GM18909 (cell line): ENCODE measurements around the gene POU3F1.
"Not testable (repeated sequence)": the region's sequence is repeated elsewhere in the genome, so short reads cannot be mapped to it uniquely, and the experiment has no call there.

Source experiments
- ATAC-seq: cut with Tn5 transposase; IDR thresholded peaks from one replicate; pipeline ENCODE4 v1.9.1; 2021; ENCODE audit warnings: mild to moderate bottlenecking; ENCODE audit not compliant: unreplicated experiment, poor library complexity

POU3F1 gene

GRCh38 chr1:38051079-38051543 is 4.5 kb upstream of the POU3F1 start:
- ATAC-seq = no peak

DNA sequence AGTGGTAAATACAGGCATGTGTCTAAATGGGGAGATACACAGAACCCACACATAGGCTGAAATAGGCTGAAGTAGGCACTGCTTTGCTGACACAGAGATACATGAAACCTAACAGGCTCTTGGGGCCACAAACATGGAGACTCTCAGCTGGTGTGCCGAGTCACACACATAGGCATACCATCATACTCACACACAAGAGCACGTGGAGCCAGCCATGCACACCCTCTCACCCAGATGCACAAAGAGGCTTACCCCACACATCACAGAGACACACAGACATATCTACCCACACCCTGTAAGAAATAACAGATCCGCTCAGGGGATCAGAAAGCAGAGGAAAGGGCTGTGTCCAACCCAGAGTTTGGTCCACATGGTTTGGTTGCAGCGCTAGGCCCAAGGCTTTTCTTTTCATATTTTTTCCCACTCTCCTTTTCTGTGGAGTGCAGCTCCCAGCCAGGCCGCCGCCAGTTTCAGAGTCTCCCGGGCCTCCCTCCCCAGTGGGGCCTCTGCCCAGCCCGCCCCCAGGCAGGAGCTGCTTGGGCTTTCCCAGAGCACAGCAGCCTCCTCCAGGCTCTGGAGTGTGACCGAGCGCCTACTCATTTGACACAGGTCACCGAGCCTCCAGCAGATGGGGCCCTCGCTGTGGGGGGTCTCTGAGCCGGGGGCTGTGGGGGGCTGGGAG is 3.9 kb upstream of the POU3F1 start:
- ATAC-seq = no peak

DNA sequence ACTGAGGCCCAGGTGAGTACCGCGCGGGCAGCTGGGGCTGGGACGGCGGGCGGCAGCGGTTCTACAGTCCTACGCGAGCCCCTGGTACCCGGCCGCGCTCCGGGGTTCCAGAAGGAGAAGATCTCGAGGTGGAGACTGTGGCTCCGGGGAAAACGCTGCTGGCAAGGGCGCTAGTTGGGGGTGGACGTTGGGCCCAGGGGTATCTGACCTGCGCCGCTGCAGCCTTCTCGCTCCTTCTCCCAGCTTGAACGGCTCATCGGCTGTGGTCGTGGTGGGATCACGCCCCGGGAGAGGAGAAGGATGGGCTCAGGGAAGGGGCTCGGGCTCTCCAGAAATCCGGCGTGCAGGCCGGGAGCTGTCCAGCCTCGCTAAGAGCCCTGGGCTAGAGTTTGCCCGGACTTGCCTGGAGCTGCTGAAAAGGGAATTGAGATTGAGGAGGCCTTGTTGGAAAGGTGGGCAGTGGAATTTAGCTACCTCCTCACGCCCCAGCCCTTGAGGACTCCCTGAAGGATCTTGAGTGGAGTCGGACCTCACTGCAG is 1.1 kb upstream of the POU3F1 start:
- ATAC-seq = no peak

- ATAC-seq = peak; percentile 64
Measured at GRCh38 chr1:38046884-38047602, 450 bp upstream of the POU3F1 start.

DNA sequence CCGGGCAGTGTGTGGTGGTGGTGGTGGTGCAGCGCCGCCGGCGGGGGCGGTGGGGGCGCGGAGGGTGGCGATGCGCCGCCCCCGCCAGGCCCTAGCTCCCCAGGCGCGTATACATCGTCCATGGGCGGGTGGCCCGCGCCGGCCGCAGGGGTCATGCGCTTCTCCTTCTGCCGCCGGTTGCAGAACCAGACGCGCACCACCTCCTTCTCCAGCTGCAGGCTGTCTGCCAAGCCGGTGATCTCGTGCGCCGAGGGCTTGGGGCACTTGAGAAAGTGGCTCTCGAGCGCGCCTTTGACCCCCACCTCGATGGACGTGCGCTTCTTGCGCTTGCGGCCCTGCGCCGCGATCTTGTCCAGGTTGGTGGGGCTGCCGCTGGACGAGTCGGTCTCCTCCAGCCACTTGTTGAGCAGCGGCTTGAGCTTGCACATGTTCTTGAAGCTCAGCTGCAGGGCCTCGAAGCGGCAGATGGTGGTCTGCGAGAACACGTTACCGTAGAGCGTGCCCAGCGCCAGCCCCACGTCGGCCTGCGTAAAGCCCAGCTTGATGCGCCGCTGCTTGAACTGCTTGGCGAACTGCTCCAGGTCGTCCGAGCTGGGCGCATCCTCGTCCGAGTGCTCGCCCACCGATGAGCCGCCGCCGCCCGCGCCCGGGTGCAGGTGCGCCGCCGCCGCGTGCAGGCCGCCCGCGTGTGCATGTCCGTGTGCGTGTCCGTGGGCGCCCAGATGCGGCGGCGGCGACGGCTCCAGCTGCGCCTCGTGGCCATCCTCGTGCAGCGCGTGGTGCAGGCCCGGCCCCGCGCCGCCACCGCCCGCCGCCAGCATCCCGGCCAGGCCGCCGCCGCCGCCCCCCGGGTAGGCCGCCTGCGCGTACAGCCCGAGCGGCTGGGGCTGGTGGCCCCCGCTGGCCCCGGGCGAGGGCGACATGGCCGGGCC is 926 bp downstream of the POU3F1 start:
- ATAC-seq = peak; percentile 12

GRCh38 chr1:38044221-38045215 is 2.1 kb downstream of the POU3F1 start:
- no peak for ATAC-seq

- no peak for ATAC-seq
Measured at GRCh38 chr1:38043036-38043747, 3.4 kb downstream of the POU3F1 start.

DNA sequence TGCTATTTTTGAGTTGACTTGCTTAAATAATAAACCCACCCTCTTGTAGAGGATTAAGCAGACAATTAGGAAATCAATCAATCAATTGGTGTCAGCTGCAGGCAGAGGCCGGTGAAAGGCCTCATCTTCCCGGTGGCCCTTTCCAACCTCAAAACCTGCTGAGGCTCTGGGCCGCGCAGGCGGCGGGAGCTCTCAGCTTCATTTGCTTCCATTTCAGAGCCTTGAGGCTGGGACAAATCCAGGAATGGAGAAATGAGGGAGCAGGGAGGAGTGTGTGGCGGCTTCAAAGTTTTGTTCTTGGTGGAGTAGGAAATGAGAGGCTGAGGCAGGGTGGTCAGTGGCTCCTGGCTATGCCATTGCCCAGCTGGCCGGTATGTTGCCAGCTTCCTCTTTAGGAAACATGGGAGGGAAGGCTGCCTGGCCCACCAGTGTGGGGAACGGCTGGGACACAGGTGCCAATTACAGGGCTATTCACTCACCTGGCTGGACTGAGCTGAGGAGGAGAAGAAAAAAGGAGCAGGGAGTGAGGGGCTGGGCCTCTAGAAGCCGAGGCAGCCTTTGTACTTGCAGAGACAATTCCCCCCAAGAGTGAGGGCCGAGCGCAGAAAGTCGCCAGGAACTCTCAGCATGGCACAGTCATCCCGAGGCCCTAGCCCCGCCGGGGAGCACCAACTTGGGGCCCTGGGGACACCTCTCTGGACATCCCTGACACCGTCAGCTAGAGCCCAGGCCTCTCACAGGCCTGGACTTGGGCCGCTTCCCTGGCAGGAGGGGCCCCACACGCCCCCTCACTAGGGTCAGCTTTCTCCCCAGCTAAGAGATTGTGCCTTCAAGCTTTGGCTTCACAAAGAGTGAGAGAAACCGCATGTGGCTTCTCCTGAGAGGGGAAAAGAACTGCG is 4.4 kb downstream of the POU3F1 start:
- no peak for ATAC-seq

DNA sequence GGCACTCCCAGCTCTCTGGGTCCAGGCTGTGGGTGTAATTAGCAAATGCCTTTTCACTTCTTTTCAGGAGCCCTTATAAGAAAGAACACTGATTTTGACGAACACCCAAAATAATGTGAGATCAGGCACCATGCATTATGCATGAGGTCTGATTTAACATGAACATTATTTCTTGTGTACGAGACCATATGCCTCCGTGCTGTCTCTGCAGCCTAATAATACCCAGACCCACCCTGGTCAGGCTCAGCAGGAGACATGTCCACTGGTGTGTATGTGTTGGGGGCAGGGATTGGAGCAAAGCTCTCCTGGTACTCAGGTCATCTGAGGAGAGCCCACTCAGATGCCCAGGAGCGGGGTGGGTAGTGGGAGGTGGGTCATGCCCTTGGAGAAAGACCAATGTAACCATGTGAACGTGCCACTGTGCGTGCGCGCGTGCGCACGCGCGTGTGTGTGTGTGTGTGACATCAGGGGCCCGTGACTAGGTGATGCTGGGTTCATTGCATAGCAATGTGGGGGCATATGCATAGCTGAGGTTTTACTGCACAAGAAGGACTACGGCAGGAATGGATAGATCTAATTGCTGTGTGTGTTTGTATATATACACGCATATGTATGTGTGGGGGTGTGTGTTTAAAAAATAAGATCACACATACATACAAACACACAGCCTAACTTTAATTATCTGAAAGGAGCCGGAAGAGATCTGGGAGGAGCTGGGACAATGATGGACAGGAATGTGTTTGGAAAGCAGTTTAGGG is 7.1 kb downstream of the POU3F1 start:
- no peak for ATAC-seq

DNA sequence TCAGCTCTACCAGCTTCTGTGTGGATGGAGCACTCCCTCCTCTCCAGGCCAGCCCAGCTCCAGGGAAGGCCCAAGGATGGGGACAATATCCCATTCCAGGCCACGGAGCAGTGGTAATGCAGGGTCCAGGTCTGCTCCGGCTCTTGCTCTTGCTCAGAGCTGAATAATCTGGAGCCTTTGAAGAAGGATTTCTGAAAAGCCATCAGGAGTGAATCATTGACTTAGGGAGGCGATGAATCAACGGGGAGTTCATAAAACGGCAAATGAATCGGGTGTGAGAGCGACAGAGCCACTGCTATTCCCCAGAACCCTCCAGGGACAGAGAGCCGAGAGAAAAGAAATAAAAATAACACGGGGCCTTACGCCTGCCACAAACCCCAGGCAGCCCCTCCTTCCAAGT is 7.7 kb downstream of the POU3F1 start:
- no peak for ATAC-seq

DNA sequence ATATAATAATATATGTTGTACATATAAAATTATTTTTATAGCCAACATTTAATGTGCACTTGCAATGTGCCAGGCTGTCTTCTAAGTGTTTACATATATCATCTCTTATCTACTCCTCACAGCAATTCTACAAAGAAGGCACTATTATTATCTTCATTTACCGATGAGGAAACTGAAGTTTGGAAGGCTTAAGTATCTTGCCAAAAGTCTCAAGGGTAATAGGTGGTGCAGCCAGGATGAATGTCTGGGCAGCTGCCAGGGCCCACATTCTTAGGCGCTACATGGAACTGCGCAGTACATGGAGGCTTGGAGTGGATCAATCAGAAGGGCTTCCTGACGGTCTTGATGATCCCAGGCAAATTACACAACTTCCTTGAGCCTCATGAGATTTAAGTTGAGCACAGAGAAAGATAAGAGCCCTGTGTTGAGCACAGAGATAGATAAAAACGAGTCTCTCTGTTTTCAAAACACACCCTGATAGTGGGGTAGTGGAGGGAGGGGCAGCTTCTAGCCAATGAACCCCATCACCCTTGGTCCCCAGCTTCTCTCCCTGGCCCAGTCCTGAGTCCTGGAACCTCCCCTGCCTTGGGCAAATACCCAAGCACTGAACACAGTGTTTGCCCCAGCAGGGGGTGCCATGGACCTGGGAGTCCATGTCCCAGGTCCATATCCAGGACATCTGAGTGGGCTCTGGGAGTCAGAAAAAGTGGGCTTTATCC is 9.2 kb downstream of the POU3F1 start:
- ATAC-seq = no peak

DNA sequence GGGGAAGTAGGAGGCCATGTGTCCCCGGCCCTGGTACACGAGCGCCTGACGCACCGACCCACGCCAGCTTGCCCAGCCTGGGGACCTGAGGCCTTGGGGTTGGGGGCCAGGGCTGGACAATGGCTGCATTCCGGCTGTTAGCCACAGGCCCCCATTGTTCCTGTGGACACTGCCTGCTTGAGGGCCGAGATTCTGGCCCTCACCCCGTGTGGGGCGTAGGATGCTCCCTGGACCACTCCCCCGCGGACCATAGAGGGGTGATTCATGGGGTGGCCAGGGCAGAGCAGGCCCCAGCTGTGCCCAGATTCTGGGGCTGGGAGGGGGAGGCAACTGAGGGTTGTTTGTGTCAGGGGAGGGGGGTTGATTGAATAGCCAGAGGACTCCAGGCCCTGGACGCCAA is 11.7 kb downstream of the POU3F1 start:
- no peak for ATAC-seq

DNA sequence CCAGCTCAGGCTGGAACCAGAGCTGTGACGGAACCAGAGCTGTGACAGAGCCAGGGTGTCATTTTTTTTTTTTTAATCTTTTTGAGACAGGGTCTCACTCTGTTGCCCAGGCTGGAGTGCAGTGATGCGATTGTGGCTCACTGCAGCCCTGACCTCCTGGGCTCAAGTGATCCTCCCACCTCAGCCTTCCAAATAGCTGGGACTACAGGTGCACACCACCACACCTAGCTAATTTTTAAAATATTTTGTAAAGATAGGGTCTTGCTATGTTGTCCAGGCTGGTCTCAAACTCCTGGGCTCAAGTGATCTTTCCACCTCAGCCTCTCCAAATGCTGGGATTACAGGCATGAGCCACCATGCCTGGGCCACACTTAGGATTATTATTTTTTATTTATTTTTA is 13.6 kb downstream of the POU3F1 start:
- ATAC-seq = not testable (repeated sequence)

- ATAC-seq = no peak
Measured at GRCh38 chr1:38031513-38031866, 15.1 kb downstream of the POU3F1 start.

DNA sequence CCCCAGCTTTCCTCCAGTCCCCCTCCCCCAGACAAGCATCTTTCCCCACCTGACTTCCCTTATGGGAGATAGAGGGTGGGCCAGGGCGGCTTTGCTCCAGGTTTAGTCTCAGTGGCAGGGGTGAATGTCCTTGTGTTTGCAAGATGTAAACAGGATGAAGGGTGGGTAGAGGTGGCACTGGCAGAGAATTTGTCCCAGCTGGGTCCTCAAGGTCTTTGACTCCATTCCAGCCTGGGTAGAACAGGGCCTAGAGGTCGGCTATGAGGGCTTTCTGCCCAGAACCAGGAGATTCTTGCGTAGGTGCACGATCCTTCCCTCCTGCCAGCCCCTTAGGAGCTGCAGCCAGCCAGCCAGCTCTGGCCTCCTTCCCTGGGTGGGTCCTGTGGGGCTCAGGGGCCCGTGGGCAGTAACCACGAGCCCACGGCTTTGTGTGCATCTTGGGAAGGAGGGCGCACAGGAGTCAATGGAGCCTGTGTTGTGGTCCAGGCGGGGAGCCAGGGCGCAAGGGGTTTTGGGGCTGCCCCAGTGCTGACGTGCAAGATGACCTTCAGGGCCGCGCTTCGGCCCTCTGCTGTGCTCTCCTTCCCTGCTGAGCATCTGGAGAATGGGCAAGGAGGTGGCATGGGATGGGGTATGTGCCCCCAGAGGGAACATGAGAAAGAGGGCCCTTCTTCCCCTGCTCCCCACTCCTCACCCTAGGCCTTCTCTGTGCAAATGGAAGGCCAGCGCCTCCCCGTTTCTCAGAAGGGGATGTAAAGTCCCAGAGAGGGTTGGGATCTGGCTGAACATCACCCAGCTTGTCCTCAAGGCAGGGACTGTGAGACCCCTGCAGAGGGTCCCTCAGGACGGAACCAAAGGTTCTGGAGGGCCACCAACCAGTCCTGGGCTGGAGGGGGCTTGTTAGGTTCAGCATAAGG is 15.7 kb downstream of the POU3F1 start:
- ATAC-seq = no peak
